ENCODE results near the gene GNMT. TPM values are rescaled to one million over a fixed set of nuclear protein-coding genes. Genes with fewer than 3 reads are reported as not detected.

The GNMT gene
- total and polyA plus RNA-seq, 2 donors (not counting 1 experiment from before 2014, with no cell fraction given): 2.0 to 5.9 TPM

- intact Hi-C loops (cut with micrococcal nuclease): loop anchor here (1.0 to 10.0 kb wide), 15 partner anchors 28 to 700 kb away; partner anchors contain the start of genes BICRAL, CUL9, GTPBP2 and KLC4
- H3K79me2 ChIP-seq (ENCODE audit: control insufficient read depth, insufficient read depth, low read length): peaks cover 47% of the 10 kb centered on the region
- H4K20me1 ChIP-seq (ENCODE audit: control insufficient read depth, insufficient read depth, low read length, poor library complexity, severe bottlenecking): peaks cover 42% of the 10 kb centered on the region
- H3K4me3 Mint-ChIP-seq: peak within 1 kb of the TSS; percentile 100
- no peaks in the 10 kb centered on the region for H3K9me3 ChIP-seq (ENCODE audit: control extremely low read depth in 1 of 3, control insufficient read depth in 2 of 3, insufficient read depth in 1 of 3, low read length in 2 of 3)
- peak within 1 kb of the TSS; percentile 94 for H3K4me2 ChIP-seq (replicated peaks; ENCODE audit: low read depth, low read length, poor library complexity, severe bottlenecking)
- H3K36me3 ChIP-seq (replicated peaks in 1 of 2; ENCODE audit: control extremely low read depth in 1 of 2, control insufficient read depth in 1 of 2, extremely low read depth in 1 of 2, insufficient read depth in 2 of 2, low read length in 1 of 2): peaks cover under 1 to 25% of the 10 kb centered on the region in 2 experiments
- peak within 1 kb of the TSS; percentile 94 to 97 for H3K27ac ChIP-seq (ENCODE audit: low read length in 2 of 2)
- peaks cover 49% of the 10 kb centered on the region for H3K4me1 Mint-ChIP-seq
- ChIA-PET POLR2A (interaction anchor here (0.6 to 3.2 kb wide), 28 partner anchors 14 to 1458 kb away, joined by 3 to 53 read pairs (median 5); partner anchors contain the start of genes BICRAL, CDC5L, CUL7 and DNPH1), CTCF (interaction anchor here (0.7 to 2.1 kb wide), 13 partner anchors 16 to 1150 kb away, joined by 3 to 8 read pairs (median 5); partner anchors contain the start of genes CUL9, KLHDC3, MEA1 and PPP2R5D)
- no peaks in the 10 kb centered on the region for H3K9me3 Mint-ChIP-seq (ENCODE audit: insufficient read depth)
- H2AFZ ChIP-seq (ENCODE audit: insufficient read depth, low read depth, low read length, poor library complexity, severe bottlenecking): peak within 1 kb of the TSS; percentile 83
- H3K27me3 Mint-ChIP-seq: no peaks in the 10 kb centered on the region
- H3K27me3 ChIP-seq (replicated peaks in 1 of 4; ENCODE audit: control extremely low read depth in 1 of 4, control insufficient read depth in 3 of 4, insufficient read depth in 4 of 4, low read length in 3 of 4): no peaks in the 10 kb centered on the region
- peak within 1 kb of the TSS; percentile 100 for H3K27ac Mint-ChIP-seq
- ATAC-seq (ENCODE audit: low read depth) (peak; percentile 75), DNase-seq (peak; percentile 97)
- no peak for TF ChIP-seq EZH2 (IDR thresholded peaks at IDR 0.05; ENCODE audit: borderline replicate concordance, insufficient read depth, low read depth, low read length, poor library complexity, severe bottlenecking)
- TF ChIP-seq, protein P1, sequence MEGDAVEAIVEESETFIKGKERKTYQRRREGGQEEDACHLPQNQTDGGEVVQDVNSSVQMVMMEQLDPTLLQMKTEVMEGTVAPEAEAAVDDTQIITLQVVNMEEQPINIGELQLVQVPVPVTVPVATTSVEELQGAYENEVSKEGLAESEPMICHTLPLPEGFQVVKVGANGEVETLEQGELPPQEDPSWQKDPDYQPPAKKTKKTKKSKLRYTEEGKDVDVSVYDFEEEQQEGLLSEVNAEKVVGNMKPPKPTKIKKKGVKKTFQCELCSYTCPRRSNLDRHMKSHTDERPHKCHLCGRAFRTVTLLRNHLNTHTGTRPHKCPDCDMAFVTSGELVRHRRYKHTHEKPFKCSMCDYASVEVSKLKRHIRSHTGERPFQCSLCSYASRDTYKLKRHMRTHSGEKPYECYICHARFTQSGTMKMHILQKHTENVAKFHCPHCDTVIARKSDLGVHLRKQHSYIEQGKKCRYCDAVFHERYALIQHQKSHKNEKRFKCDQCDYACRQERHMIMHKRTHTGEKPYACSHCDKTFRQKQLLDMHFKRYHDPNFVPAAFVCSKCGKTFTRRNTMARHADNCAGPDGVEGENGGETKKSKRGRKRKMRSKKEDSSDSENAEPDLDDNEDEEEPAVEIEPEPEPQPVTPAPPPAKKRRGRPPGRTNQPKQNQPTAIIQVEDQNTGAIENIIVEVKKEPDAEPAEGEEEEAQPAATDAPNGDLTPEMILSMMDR (IDR thresholded peaks at IDR 0.05): no peak
- under 1% methylated on average over 49 of the region's 63 CpGs for WGBS (ENCODE audit: insufficient coverage)
- H3K9ac ChIP-seq (ENCODE audit: low read length): peak within 1 kb of the TSS; percentile 85
- peaks cover 44 to 49% of the 10 kb centered on the region in 2 donors for H3K4me1 ChIP-seq (ENCODE audit: control insufficient read depth in 2 of 2, insufficient read depth in 2 of 2, low read length in 2 of 2)
- peak within 1 kb of the TSS; percentile 86 to 89 (median 87) for H3K4me3 ChIP-seq (ENCODE audit: control extremely low read depth in 1 of 5, extremely low read depth in 1 of 5, insufficient read depth in 1 of 5, low read depth in 2 of 5, low read length in 4 of 5)
Measured at GRCh38 chr6:42928986-42929820, 31.4 kb upstream of the GNMT start, which contains the start of gene CNPY3. CNPY3 (plus strand) TSS chr6:42929480; CDS start chr6:42929571, 91 bp downstream.
